Neuronal stem cell (in vitro differentiated cells): ENCODE results near the gene PSAP.
"Not testable (repeated sequence)": the region's sequence is repeated elsewhere in the genome, so short reads cannot be mapped to it uniquely, and the experiment has no call there.

Experiments
- DNase-seq: peaks from one replicate; pipeline ENCODE4 v3.0.0-alpha.2; 2013; ENCODE audit warnings: low spot score
- H2AFZ ChIP-seq: one replicate; pipeline ENCODE4 v1.6.1; 2013; ENCODE audit warnings: mild to moderate bottlenecking, low read length, inconsistent platforms
- H2AK5ac ChIP-seq: 2 replicates; pipeline ENCODE4 v1.6.1; 2013; ENCODE audit warnings: low read depth, mild to moderate bottlenecking, inconsistent platforms, low read length, moderate library complexity, mixed read lengths
- H2BK120ac ChIP-seq: 2 replicates; pipeline ENCODE4 v1.6.1; 2013; ENCODE audit warnings: low read depth, mild to moderate bottlenecking, inconsistent platforms, low read length, moderate library complexity, mixed read lengths
- H2BK12ac ChIP-seq: one replicate; pipeline ENCODE4 v1.6.1; 2013; ENCODE audit warnings: low read length, inconsistent platforms
- H2BK15ac ChIP-seq: 2 replicates; pipeline ENCODE4 v1.6.1; 2013; ENCODE audit warnings: mild to moderate bottlenecking, low read length, inconsistent platforms, mixed read lengths
- H2BK5ac ChIP-seq: one replicate; pipeline ENCODE4 v1.6.1; 2013; ENCODE audit warnings: inconsistent platforms, mild to moderate bottlenecking, low read length, moderate library complexity
- H3K14ac ChIP-seq: one replicate; pipeline ENCODE4 v1.6.1; 2013; ENCODE audit warnings: low read length, inconsistent platforms
- H3K18ac ChIP-seq: 2 replicates; pipeline ENCODE4 v1.6.1; 2013; ENCODE audit warnings: low read length, inconsistent platforms
- H3K23ac ChIP-seq: 2 replicates; pipeline ENCODE4 v1.6.1; 2013; ENCODE audit warnings: low read depth, mild to moderate bottlenecking, mixed read lengths, low read length, inconsistent platforms; ENCODE audit not compliant: poor library complexity
- H3K27ac ChIP-seq: replicated peaks from 3 replicates; pipeline ENCODE4 v1.5.1; 2013; ENCODE audit warnings: low read length, inconsistent platforms
- H3K27me3 ChIP-seq, 3 experiments: 2 replicates each; pipeline ENCODE4 v1.6.1; 2013; ENCODE audit warnings: low read length in 3 of 3, mild to moderate bottlenecking in 2 of 3, inconsistent platforms in 1 of 3, low read depth in 1 of 3, mixed read lengths in 1 of 3, moderate library complexity in 1 of 3; ENCODE audit not compliant: control insufficient read depth in 3 of 3, insufficient read depth in 3 of 3
- H3K36me3 ChIP-seq, 2 donors: replicated peaks in 1 of 2; 2 replicates each; pipeline ENCODE4 v1.6.1; 2013; ENCODE audit warnings: low read length in 2 of 2; ENCODE audit not compliant: control insufficient read depth in 2 of 2, insufficient read depth in 2 of 2
- H3K4ac ChIP-seq: 2 replicates; pipeline ENCODE4 v1.6.1; 2013; ENCODE audit warnings: inconsistent platforms, mild to moderate bottlenecking, low read length, moderate library complexity
- H3K4me1 ChIP-seq, 2 donors: 1 replicate in 1 of 2; 2 replicates in 1 of 2; pipeline ENCODE4 v1.6.1; 2013; ENCODE audit warnings: low read length in 2 of 2, low read depth in 1 of 2; ENCODE audit not compliant: control insufficient read depth in 2 of 2, insufficient read depth in 1 of 2
- H3K4me2 ChIP-seq: one replicate; pipeline ENCODE4 v1.6.1; 2013; ENCODE audit warnings: mild to moderate bottlenecking, low read length, inconsistent platforms; ENCODE audit not compliant: insufficient read depth, poor library complexity, severe bottlenecking
- H3K4me3 ChIP-seq, 2 donors: 2 replicates each; pipeline ENCODE4 v1.5.1; 2013; ENCODE audit warnings: low read length in 2 of 2, mild to moderate bottlenecking in 2 of 2, inconsistent platforms in 1 of 2, moderate library complexity in 1 of 2
- H3K79me1 ChIP-seq: one replicate; pipeline ENCODE4 v1.6.1; 2013; ENCODE audit warnings: low read depth, mild to moderate bottlenecking, inconsistent platforms, low read length, moderate library complexity
- H3K9ac ChIP-seq: one replicate; pipeline ENCODE4 v1.6.1; 2013; ENCODE audit warnings: mild to moderate bottlenecking, low read depth, low read length, inconsistent platforms; ENCODE audit not compliant: poor library complexity
- H3K9me3 ChIP-seq, 2 donors: replicated peaks in 1 of 2; 2 replicates each; pipeline versions ENCODE3 to v1.6.1; 2013; ENCODE audit warnings: low read length in 2 of 2, mild to moderate bottlenecking in 2 of 2, inconsistent platforms in 1 of 2, low read depth in 1 of 2, mixed read lengths in 1 of 2, moderate library complexity in 1 of 2; ENCODE audit not compliant: control insufficient read depth in 2 of 2, insufficient read depth in 1 of 2
- H4K8ac ChIP-seq: one replicate; pipeline ENCODE4 v1.6.1; 2013; ENCODE audit warnings: low read depth, mild to moderate bottlenecking, inconsistent platforms, low read length, moderate library complexity
- H4K91ac ChIP-seq: one replicate; pipeline ENCODE4 v1.6.1; 2013; ENCODE audit warnings: low read length, low read depth, mild to moderate bottlenecking, inconsistent platforms; ENCODE audit not compliant: poor library complexity
- WGBS, 2 donors: extraction: QIAGEN DNeasy Blood & Tissue Kit; methylation state at CpG; one replicate each; pipeline ENCODE4 v1.1.7; 2013; ENCODE audit warnings: missing lambda C conversion rate in 2 of 2, mixed read lengths in 1 of 2; ENCODE audit not compliant: insufficient read length in 2 of 2, insufficient replicate concordance in 1 of 2; ENCODE audit errors: extremely low coverage in 2 of 2; 5-methylcytosine and 5-hydroxymethylcytosine counted together

The PSAP gene

DNA sequence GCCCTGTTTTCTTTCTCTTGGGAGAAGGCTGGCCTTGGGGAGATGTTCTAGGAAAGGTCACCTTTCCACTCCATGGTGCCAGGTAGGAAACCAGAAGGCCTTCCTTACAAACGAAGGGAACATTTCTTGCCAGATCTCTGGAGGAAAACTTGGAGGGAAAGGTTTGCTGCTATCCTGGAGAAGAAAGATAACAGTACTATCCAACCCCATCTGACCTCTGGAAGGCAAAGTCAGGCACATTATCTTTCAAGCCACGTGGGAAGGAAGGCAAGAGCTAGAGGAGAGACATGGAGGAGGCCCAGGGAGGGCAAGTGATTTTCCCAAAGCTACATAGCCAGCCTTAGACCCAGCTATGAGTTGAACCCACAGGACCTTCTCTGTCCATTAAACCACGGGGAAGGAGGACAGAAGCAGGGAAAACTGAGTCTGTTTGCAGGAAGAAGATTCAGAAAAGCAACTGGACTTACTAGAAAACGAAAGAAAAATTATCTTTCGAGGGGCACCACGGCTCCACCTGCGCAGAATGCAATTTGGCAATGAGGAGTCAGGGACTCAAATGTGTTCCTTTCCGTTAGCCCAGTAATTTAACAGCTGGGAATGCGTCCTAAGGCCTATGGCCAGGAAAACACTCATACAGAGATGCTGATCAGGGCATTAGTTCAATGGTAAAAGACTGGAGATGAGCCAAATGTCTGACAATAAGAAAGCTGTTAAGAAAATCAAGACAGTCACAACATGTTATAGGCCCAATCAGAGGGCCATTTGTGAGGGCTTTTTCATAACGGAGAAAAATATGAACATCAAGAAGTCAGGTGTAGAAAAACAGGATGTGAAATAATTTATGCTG lies 32.0 kb upstream of the PSAP start:
- Histone ChIP-seq H3K18ac (no peak overlapping the region), H3K14ac (no peak overlapping the region), H4K91ac (no peak overlapping the region), H2AK5ac (no peak overlapping the region), H3K23ac (no peak overlapping the region), H2BK120ac (no peak overlapping the region), H3K79me1 (no peaks in the 10 kb centered on the region), H3K4me2 (no peak overlapping the region), H3K27me3 (peaks cover 0 to 12% (median 2%) of the 10 kb centered on the region in 3 experiments), H2AFZ (no peak overlapping the region), H3K4me3 (no peak overlapping the region), H3K4ac (no peak overlapping the region), H4K8ac (no peak overlapping the region), H3K27ac (no peak overlapping the region), H3K4me1 (peaks cover 3% of the 10 kb centered on the region in 2 donors), H3K36me3 (no peaks in the 10 kb centered on the region), H3K9me3 (no peaks in the 10 kb centered on the region), H3K9ac (no peak overlapping the region), H2BK5ac (no peak overlapping the region), H2BK12ac (no peak overlapping the region), H2BK15ac (no peak overlapping the region)
- DNase-seq: no peak
- WGBS, 2 donors: no CpG with 5 or more reads among the region's 10 CpGs

DNA sequence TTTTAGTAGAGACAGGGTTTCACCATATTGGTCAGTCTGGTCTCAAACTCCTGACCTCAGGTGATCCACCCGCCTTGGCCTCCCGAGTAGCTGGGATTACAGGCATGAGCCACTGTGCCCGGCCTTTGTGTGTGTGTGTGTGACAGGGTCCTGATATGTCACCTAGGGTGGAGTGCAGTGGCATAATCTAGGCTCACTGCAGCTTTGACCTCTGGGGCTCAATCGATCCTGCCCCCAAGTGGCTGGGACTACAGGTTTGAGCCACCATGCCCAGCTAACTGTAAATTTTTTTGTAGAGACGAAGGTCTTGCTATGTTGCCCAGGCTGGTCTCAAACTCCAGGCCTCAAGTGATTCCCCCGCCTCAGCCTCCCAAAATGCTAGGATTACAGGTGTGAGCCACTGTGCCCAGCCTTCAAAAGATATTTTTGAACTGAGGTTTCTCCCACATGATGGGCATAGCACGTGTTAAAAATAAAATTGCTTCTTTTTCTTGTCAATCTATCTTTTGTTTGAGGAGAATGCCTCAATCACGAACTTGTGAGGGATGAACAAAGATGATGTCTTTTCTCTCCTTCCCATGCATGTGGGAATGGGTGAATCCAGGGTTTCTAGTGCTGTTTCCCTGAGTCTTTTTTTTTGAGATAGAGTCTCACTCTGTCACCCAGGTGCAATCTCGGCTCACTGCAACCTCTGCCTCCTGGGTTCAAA lies 30.8 kb upstream of the PSAP start:
- H3K4me2 ChIP-seq: no peak overlapping the region
- H2BK12ac ChIP-seq: no peak overlapping the region
- no CpG with 5 or more reads among the region's 9 CpGs for WGBS, 2 donors
- no peak for DNase-seq
- H3K4me3 ChIP-seq: no peak overlapping the region
- H3K4me1 ChIP-seq: peaks cover 3% of the 10 kb centered on the region in 2 donors
- H4K91ac ChIP-seq: no peak overlapping the region
- no peak overlapping the region for H4K8ac ChIP-seq
- no peak overlapping the region for H2BK15ac ChIP-seq
- H3K4ac ChIP-seq: no peak overlapping the region
- H3K27ac ChIP-seq: no peak overlapping the region
- no peak overlapping the region for H3K18ac ChIP-seq
- no peaks in the 10 kb centered on the region for H3K79me1 ChIP-seq
- H2AFZ ChIP-seq: no peak overlapping the region
- H3K9ac ChIP-seq: no peak overlapping the region
- H3K14ac ChIP-seq: no peak overlapping the region
- no peak overlapping the region for H2BK5ac ChIP-seq
- peaks cover 0 to 4% (median 0%) of the 10 kb centered on the region in 3 experiments for H3K27me3 ChIP-seq
- no peak overlapping the region for H3K23ac ChIP-seq
- H3K9me3 ChIP-seq: no peaks in the 10 kb centered on the region
- no peaks in the 10 kb centered on the region for H3K36me3 ChIP-seq
- H2BK120ac ChIP-seq: no peak overlapping the region
- H2AK5ac ChIP-seq: no peak overlapping the region

DNA sequence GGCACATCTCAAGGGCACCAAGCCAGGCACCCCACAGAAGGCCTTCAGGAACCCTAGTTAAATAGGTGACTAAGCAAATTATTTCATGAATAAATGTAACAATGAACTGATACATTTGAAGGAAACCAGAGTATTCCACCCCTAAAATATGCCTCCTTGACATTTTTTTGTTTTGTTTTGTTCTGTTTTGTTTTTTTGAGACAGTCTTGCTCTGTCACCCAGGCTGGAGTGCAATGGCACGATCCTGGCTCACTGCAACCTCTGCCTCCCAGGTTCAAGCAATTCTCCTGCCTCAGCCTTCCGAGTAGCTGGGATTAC lies 30.2 kb upstream of the PSAP start:
- not testable (repeated sequence) for H3K9ac ChIP-seq, DNase-seq, H3K14ac ChIP-seq, H3K36me3 ChIP-seq, H4K8ac ChIP-seq, H3K4ac ChIP-seq, H3K9me3 ChIP-seq, H4K91ac ChIP-seq, H3K79me1 ChIP-seq, H3K23ac ChIP-seq, H2BK120ac ChIP-seq, H2BK12ac ChIP-seq, H3K18ac ChIP-seq, H2AK5ac ChIP-seq, H3K27ac ChIP-seq, H3K27me3 ChIP-seq, H3K4me2 ChIP-seq, H2BK5ac ChIP-seq, H3K4me1 ChIP-seq, H3K4me3 ChIP-seq, H2BK15ac ChIP-seq
- H2AFZ ChIP-seq: peak overlapping the region; percentile 33
- no CpG with 5 or more reads among the region's 2 CpGs for WGBS, 2 donors
